H1 (cell line): Measurements from ENCODE around the gene GNAQ.
"Not testable (repeated sequence)": the region's sequence is repeated elsewhere in the genome, so short reads cannot be mapped to it uniquely, and the experiment has no call there.

Source experiments
- EP300 ChIP-seq, 2 experiments: IDR thresholded peaks; 1 replicate in 1 of 2; 2 replicates in 1 of 2; pipeline ENCODE4 v1.6.1; 2011 to 2012; ENCODE audit warnings: low read depth in 2 of 2, low read length in 2 of 2, mild to moderate bottlenecking in 2 of 2, borderline replicate concordance in 1 of 2, inconsistent platforms in 1 of 2, moderate library complexity in 1 of 2
- GABPA ChIP-seq: IDR thresholded peaks from 2 replicates; pipeline ENCODE4 v1.6.1; 2011; ENCODE audit warnings: mild to moderate bottlenecking, low read length, moderate library complexity, borderline replicate concordance; ENCODE audit not compliant: insufficient read depth
- JUN ChIP-seq: IDR thresholded peaks from 2 replicates; pipeline ENCODE4 v1.6.1; 2011; ENCODE audit warnings: low read depth, mild to moderate bottlenecking, improper control_type of control experiment, low read length
- POLR2A ChIP-seq, 2 experiments: IDR thresholded peaks; 1 replicate in 1 of 2; 2 replicates in 1 of 2; pipeline ENCODE4 v1.6.1; 2011; ENCODE audit warnings: low read depth in 2 of 2, low read length in 2 of 2, mild to moderate bottlenecking in 2 of 2; ENCODE audit errors: control extremely low read depth in 1 of 2
- RAD21 ChIP-seq, 2 experiments: IDR thresholded peaks in 1 of 2; conservative IDR thresholded peaks in 1 of 2; 2 replicates each; pipeline ENCODE4 v1.6.1; 2011; ENCODE audit warnings: low read depth in 2 of 2, low read length in 2 of 2, improper control_type of control experiment in 1 of 2, inconsistent platforms in 1 of 2, mild to moderate bottlenecking in 1 of 2, moderate library complexity in 1 of 2
- SAP30 ChIP-seq: fragments of 300-600 bp; sonication (generic); IDR thresholded peaks from 2 replicates; pipeline ENCODE4 v1.7.1; 2012; ENCODE audit warnings: low read length, moderate library complexity, mild to moderate bottlenecking, inconsistent platforms; ENCODE audit not compliant: insufficient read depth, insufficient replicate concordance
- SIN3A ChIP-seq, 2 experiments: IDR thresholded peaks in 1 of 2; conservative IDR thresholded peaks in 1 of 2; 2 replicates each; pipeline ENCODE4 v1.6.1; 2011 to 2012; ENCODE audit warnings: low read length in 2 of 2, improper control_type of control experiment in 1 of 2, low read depth in 1 of 2, mild to moderate bottlenecking in 1 of 2
- SP4 ChIP-seq: IDR thresholded peaks from 2 replicates; pipeline ENCODE4 v1.6.1; 2012; ENCODE audit warnings: low read length, inconsistent platforms
- ZNF274 ChIP-seq: IDR thresholded peaks from 2 replicates; pipeline ENCODE4 v1.7.0; 2012; ENCODE audit warnings: low read length, borderline replicate concordance; ENCODE audit errors: extremely low read depth
- TF ChIP-seq, protein P1 (sequence below), 3 experiments: IDR thresholded peaks; 1 replicate in 2 of 3; 2 replicates in 1 of 3; pipeline versions ENCODE4 v1.5.1 to v1.6.1; 2011; ENCODE audit warnings: low read length in 3 of 3, mild to moderate bottlenecking in 3 of 3, inconsistent platforms in 2 of 3, low read depth in 1 of 3, moderate library complexity in 1 of 3; ENCODE audit not compliant: insufficient read depth in 1 of 3; ENCODE audit errors: control extremely low read depth in 1 of 3
- TF ChIP-seq, protein P2 (sequence below): IDR thresholded peaks from 2 replicates; pipeline ENCODE4 v1.6.1; 2012; ENCODE audit warnings: inconsistent platforms

DNA sequence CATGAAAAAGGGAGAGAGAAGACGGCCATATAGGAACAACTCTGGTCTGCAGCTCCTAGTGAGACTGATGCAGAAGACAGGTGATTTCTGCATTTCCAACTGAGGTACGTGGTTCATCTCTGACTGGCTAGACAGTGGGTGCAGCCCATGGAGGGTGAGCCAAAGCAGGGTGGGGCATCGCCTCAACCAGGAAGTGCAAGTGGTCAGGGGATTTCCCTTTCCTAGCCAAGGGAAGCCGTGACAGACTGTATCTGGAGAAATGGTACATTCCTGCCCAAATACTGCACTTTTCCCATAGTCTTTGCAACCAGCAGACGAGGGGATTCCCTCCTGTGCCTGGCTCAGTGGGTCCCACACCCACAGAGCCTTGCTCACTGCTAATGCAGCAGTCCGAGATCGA lies 22.6 kb upstream of the GNAQ start:
- not testable (repeated sequence) for TF ChIP-seq ZNF274; EP300 (IDR thresholded peaks at IDR 0.05; ENCODE audit: borderline replicate concordance in 1 of 2, low read depth in 2 of 2, low read length in 2 of 2); POLR2A (IDR thresholded peaks at IDR 0.05; ENCODE audit: control extremely low read depth in 1 of 2, low read depth in 2 of 2, low read length in 2 of 2); RAD21 (IDR thresholded peaks at IDR 0.05 in 1 of 2, conservative IDR thresholded peaks at IDR 0.05 in 1 of 2; ENCODE audit: low read depth in 2 of 2, low read length in 2 of 2); SAP30; SP4; GABPA; SIN3A (conservative IDR thresholded peaks at IDR 0.05 in 1 of 2, IDR thresholded peaks at IDR 0.05 in 1 of 2; ENCODE audit: low read depth in 1 of 2, low read length in 2 of 2); JUN
- TF ChIP-seq, protein P1, sequence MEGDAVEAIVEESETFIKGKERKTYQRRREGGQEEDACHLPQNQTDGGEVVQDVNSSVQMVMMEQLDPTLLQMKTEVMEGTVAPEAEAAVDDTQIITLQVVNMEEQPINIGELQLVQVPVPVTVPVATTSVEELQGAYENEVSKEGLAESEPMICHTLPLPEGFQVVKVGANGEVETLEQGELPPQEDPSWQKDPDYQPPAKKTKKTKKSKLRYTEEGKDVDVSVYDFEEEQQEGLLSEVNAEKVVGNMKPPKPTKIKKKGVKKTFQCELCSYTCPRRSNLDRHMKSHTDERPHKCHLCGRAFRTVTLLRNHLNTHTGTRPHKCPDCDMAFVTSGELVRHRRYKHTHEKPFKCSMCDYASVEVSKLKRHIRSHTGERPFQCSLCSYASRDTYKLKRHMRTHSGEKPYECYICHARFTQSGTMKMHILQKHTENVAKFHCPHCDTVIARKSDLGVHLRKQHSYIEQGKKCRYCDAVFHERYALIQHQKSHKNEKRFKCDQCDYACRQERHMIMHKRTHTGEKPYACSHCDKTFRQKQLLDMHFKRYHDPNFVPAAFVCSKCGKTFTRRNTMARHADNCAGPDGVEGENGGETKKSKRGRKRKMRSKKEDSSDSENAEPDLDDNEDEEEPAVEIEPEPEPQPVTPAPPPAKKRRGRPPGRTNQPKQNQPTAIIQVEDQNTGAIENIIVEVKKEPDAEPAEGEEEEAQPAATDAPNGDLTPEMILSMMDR (IDR thresholded peaks at IDR 0.05; ENCODE audit: control extremely low read depth in 1 of 3, insufficient read depth in 1 of 3, low read depth in 1 of 3, low read length in 3 of 3): not testable (repeated sequence)
- TF ChIP-seq, protein P2, sequence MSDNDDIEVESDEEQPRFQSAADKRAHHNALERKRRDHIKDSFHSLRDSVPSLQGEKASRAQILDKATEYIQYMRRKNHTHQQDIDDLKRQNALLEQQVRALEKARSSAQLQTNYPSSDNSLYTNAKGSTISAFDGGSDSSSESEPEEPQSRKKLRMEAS: not testable (repeated sequence)
